ENCODE results near the gene SMAD7. TPM values are rescaled to one million over a fixed set of nuclear protein-coding genes. Genes with fewer than 3 reads are reported as not detected.
A peak's percentile ranks its signal among the peaks of the same experiment; 100 is the strongest.

SMAD7 gene
- total RNA-seq, 2 experiments from 2014 or later, result 244 to 254 TPM

GRCh38 chr18:48913201-48913600, 37.6 kb downstream of the SMAD7 start:
- no peaks in the 10 kb centered on the region for H3K36me3 Mint-ChIP-seq (ENCODE audit: low read depth)
- H3K27ac Mint-ChIP-seq, result no peak overlapping the region
- ATAC-seq (ENCODE audit: poor library complexity) (peak; percentile 77), DNase-seq (peak; percentile 45 to 81 (median 54))
- ChIA-PET CTCF (interaction anchor here (0.7 to 2.4 kb wide), 8 partner anchors 9 to 136 kb away, joined by 3 to 13 read pairs (median 6); no protein-coding TSS in a partner anchor), POLR2A (interaction anchor here (0.9 to 1.2 kb wide), 2 partner anchors 15 to 136 kb away, joined by 3 read pairs; no protein-coding TSS in a partner anchor)
- H3K4me3 Mint-ChIP-seq, result no peak overlapping the region
- no peaks in the 10 kb centered on the region for H3K9me3 ChIP-seq (ENCODE audit: control insufficient read depth in 1 of 2, insufficient read depth in 1 of 2, low read length in 2 of 2)
- H3K36me3 ChIP-seq (ENCODE audit: insufficient read depth, low read length), result no peaks in the 10 kb centered on the region
- peaks cover 27% of the 10 kb centered on the region for H3K4me1 ChIP-seq (ENCODE audit: insufficient read depth, low read length)
- peaks cover 49% of the 10 kb centered on the region for H3K4me1 Mint-ChIP-seq (ENCODE audit: low read depth)
- peak; percentile 57 for TF ChIP-seq CTCF (IDR thresholded peaks at IDR 0.05)
- H3K4me3 ChIP-seq (ENCODE audit: low read length), result no peak overlapping the region
- H3K27me3 Mint-ChIP-seq, result no peaks in the 10 kb centered on the region
- no peak overlapping the region for H3K27ac ChIP-seq (ENCODE audit: low read depth in 1 of 2, low read length in 2 of 2)
- no peaks in the 10 kb centered on the region for H3K27me3 ChIP-seq (ENCODE audit: control insufficient read depth in 1 of 2, insufficient read depth in 2 of 2, low read length in 2 of 2)
- no peaks in the 10 kb centered on the region for H3K9me3 Mint-ChIP-seq
- intact Hi-C loops (cut with DNase I, micrococcal nuclease), result loop anchor here (1.0 to 5.0 kb wide), 6 partner anchors 34 to 236 kb away; no protein-coding TSS in a partner anchor

- ChIA-PET POLR2A (no interaction called here), CTCF (no interaction called here)
- H3K36me3 ChIP-seq (ENCODE audit: insufficient read depth, low read length), result no peaks in the 10 kb centered on the region
- DNase-seq, result no peak
- Mint-ChIP-seq H3K36me3 (ENCODE audit: low read depth) (no peaks in the 10 kb centered on the region), H3K4me3 (no peak overlapping the region), H3K27me3 (no peaks in the 10 kb centered on the region), H3K27ac (no peak overlapping the region), H3K9me3 (no peaks in the 10 kb centered on the region), H3K4me1 (ENCODE audit: low read depth) (peaks cover 37% of the 10 kb centered on the region)
- no peak for TF ChIP-seq CTCF (IDR thresholded peaks at IDR 0.05)
- ATAC-seq (ENCODE audit: poor library complexity), result no peak
- peaks cover 23% of the 10 kb centered on the region for H3K4me1 ChIP-seq (ENCODE audit: insufficient read depth, low read length)
- H3K9me3 ChIP-seq (ENCODE audit: control insufficient read depth in 1 of 2, insufficient read depth in 1 of 2, low read length in 2 of 2), result no peaks in the 10 kb centered on the region
- no peaks in the 10 kb centered on the region for H3K27me3 ChIP-seq (ENCODE audit: control insufficient read depth in 1 of 2, insufficient read depth in 2 of 2, low read length in 2 of 2)
- no peak overlapping the region for H3K4me3 ChIP-seq (ENCODE audit: low read length)
- no peak overlapping the region for H3K27ac ChIP-seq (ENCODE audit: low read depth in 1 of 2, low read length in 2 of 2)
- intact Hi-C loops (cut with DNase I, micrococcal nuclease), result loop anchor here in 1 of 2 experiments (5.0 kb wide), 3 partner anchors 36 to 234 kb away; no protein-coding TSS in a partner anchor
Observed at GRCh38 chr18:48910972-48911545, 39.7 kb downstream of the SMAD7 start.

GRCh38 chr18:48909721-48910120, 41.0 kb downstream of the SMAD7 start:
- ATAC-seq (ENCODE audit: poor library complexity), result peak; percentile 55
- peaks cover 4 to 5% of the 10 kb centered on the region in 2 experiments for H3K9me3 ChIP-seq (ENCODE audit: control insufficient read depth in 1 of 2, insufficient read depth in 1 of 2, low read length in 2 of 2)
- no peak overlapping the region for H3K27ac ChIP-seq (ENCODE audit: low read depth in 1 of 2, low read length in 2 of 2)
- DNase-seq, result peak in 1 of 14 experiments; percentile 55
- no peaks in the 10 kb centered on the region for H3K36me3 ChIP-seq (ENCODE audit: insufficient read depth, low read length)
- no peaks in the 10 kb centered on the region for H3K36me3 Mint-ChIP-seq (ENCODE audit: low read depth)
- H3K4me1 Mint-ChIP-seq (ENCODE audit: low read depth), result peaks cover 34% of the 10 kb centered on the region
- peaks cover 23% of the 10 kb centered on the region for H3K4me1 ChIP-seq (ENCODE audit: insufficient read depth, low read length)
- TF ChIP-seq CTCF (IDR thresholded peaks at IDR 0.05), result no peak
- H3K27me3 Mint-ChIP-seq, result no peaks in the 10 kb centered on the region
- intact Hi-C loops (cut with DNase I, micrococcal nuclease), result loop anchor here (5.0 kb wide), 4 partner anchors 38 to 232 kb away; no protein-coding TSS in a partner anchor
- H3K4me3 ChIP-seq (ENCODE audit: low read length), result no peak overlapping the region
- peak overlapping the region; percentile 23 for H3K4me3 Mint-ChIP-seq
- ChIA-PET CTCF (no interaction called here), POLR2A (no interaction called here)
- H3K27ac Mint-ChIP-seq, result no peak overlapping the region
- H3K27me3 ChIP-seq (ENCODE audit: control insufficient read depth in 1 of 2, insufficient read depth in 2 of 2, low read length in 2 of 2), result no peaks in the 10 kb centered on the region
- peaks cover 3% of the 10 kb centered on the region for H3K9me3 Mint-ChIP-seq
